HG03025 (cell line): ENCODE measurements around the gene FBXL13.
"Not testable (repeated sequence)": the region's sequence is repeated elsewhere in the genome, so short reads cannot be mapped to it uniquely, and the experiment has no call there.

Source experiments
- ATAC-seq: cut with Tn5 transposase; IDR thresholded peaks from one replicate; pipeline ENCODE4 v1.9.1; 2021; ENCODE audit warnings: mild to moderate bottlenecking, moderate library complexity; ENCODE audit not compliant: unreplicated experiment, low FRiP score

Gene FBXL13

GRCh38 chr7:102874166-102874829 lies 200.3 kb downstream of the FBXL13 start:
- ATAC-seq = peak; percentile 92

DNA sequence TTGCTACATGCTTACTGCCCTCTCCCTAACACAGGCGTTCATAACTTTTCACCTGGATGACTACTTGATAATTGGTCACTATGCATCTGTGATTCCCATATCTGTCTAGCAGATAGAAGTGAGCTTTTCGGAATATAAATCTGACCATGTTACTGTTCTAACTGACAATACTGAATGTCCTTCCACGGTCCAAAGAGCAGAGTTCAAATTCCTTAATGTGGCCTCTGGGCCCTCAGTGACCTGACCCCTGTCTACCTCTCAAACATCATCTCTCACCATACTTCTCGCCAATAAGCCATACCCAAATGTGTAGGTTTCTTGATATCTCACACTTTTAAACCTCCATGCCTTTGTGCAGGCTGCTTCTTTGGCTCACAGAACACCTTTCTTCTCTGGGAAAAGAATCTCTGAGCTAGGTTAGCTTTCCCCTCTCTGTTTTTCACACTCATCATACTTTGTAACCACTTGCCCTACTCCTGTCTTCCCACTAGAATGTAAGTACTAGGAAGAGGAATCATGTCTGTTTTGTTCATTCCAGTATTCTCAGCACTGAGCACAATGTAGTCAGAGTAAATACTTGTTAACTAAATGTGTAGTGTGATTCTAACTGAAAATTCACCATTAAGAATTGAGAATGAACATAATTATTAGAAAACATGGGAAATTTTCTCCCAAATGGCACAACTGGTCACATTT lies 201.0 kb downstream of the FBXL13 start:
- peak; percentile 19 for ATAC-seq

GRCh38 chr7:102872460-102872859 lies 202.1 kb downstream of the FBXL13 start:
- no peak for ATAC-seq

DNA sequence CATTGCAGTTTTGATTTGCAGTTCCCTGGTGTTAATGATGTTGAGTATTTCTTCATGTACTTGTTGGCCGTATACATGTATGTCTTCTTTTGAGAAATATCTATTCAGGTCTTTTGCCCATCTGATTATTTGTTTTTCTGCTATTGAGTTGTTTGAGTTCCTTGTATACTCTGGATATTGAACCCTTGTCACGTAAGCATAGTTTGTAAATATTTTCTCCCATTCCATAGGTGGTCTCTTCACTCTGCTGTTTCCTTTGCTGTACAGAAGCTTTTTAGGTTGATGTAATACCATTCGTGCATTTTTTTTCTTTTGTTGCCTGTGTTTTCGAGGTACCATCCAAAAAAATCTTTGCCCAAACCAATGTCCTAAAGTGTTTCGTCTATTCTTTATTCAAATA lies 205.4 kb downstream of the FBXL13 start:
- no peak for ATAC-seq

- no peak for ATAC-seq
Observed at GRCh38 chr7:102866535-102867215, 207.9 kb downstream of the FBXL13 start.

DNA sequence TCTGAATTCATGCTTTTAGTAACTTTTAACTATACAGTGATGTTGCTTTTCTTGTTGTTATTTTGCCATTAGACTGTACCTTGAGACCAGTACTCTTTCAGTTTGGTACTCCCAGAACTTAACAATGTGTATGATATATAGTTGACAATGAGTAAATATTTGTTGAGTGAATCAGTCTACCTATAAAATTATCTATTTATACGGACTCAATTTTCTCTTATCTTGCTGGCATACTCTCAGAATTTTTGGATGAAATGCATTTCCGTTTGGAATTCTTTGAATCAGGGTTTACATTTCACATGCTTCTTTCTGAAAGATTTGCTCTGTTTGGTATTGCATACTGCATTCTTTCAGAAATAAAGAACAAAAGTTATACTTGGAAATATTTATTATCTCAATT lies 209.6 kb downstream of the FBXL13 start:
- ATAC-seq = no peak

- ATAC-seq = no peak
Observed at GRCh38 chr7:102860351-102860811, 214.2 kb downstream of the FBXL13 start.

GRCh38 chr7:102859799-102860125 lies 214.8 kb downstream of the FBXL13 start:
- ATAC-seq = no peak

DNA sequence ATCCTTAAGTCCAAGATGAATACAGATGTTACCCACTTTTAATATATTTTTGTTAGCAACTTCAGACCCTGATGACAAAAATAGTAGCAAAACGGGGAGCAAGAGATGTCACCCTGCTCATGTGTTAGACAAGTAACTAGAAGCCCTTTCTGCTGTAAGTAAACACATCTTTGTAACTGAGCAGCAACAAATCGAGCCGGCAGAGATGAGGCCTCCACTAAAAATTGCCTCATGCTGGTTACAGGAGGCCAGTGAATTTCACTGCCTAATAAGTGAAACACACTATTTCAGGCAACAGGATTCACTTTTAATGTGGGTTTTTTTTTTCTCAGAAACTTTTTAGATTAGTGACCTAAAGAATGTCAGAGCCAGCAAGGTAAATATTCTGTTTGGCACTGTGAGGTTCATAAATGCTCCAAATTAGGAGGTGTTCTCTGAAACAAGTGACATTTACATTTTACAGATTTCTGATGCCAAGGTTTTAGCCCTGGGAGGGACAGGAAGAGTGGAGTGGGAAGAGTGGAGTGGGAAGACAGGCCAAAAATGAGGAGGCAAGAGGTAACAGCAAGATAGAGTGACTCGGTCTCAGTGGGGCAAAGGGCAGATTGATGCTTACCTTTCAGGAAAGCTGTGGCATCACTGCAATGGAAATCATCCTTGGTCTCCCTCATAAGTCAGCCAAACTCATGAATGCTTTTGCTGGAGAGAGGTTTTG lies 215.4 kb downstream of the FBXL13 start:
- no peak for ATAC-seq

- no peak for ATAC-seq
Observed at GRCh38 chr7:102856036-102856435, 218.6 kb downstream of the FBXL13 start.

GRCh38 chr7:102849538-102849937 lies 225.1 kb downstream of the FBXL13 start:
- no peak for ATAC-seq

- no peak for ATAC-seq
Observed at GRCh38 chr7:102849079-102849478, 225.5 kb downstream of the FBXL13 start.

DNA sequence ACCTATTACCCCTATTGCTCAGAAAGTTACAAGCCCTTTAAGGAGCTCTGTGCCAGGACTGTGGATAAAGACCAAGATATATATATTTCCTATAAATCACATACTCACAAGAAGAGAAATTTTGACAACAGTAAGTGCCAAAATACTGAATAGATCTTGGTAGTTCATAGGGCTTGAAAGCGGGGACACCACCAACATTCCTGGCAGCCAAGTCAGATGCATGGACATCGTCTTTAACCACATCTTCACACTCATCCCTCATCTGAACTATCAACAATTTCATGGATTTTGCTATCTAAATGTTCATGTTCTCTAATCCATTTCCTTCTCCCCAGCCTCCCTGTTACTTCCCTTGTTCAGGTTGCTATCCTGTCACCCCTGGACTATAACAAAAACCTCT lies 229.2 kb downstream of the FBXL13 start:
- no peak for ATAC-seq

GRCh38 chr7:102843850-102844249 lies 230.7 kb downstream of the FBXL13 start:
- peak; percentile 65 for ATAC-seq

DNA sequence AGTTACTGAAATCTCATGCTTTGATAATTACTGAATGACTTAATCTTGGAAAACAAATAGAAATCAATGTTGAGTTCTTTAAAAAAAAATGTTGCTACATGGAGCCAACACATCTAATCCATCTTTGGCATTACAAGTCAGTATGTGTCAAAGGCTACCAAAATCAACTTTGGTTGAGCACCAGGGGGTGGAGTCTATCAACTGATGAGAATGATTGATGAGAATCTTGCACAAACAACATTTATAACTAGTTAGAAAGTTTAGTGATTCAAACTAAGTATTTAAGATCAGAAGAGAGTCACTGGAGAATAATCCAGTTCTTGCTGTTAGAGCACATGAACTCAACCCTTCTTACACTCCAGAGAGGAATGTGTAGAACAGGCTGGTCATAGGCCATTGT lies 232.3 kb downstream of the FBXL13 start:
- no peak for ATAC-seq

DNA sequence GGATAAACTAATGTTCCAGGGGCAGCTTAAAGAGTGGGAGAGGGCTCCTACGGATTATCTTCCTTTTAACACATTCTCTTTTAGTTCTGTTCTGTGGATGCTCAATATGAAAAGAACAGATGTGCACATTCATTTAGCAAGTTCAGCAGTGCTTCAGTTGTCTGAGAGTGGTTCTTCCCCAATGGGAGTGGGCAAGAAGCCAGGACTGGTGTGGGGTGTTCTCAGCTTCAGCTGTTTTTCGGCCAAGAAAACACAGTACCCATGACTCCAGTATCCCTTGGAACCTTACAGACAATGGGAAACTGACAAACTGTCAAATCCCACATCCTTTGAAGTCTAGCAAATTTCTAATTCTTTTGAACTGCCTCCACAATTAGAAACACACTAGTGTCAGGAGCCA lies 233.3 kb downstream of the FBXL13 start:
- no peak for ATAC-seq

DNA sequence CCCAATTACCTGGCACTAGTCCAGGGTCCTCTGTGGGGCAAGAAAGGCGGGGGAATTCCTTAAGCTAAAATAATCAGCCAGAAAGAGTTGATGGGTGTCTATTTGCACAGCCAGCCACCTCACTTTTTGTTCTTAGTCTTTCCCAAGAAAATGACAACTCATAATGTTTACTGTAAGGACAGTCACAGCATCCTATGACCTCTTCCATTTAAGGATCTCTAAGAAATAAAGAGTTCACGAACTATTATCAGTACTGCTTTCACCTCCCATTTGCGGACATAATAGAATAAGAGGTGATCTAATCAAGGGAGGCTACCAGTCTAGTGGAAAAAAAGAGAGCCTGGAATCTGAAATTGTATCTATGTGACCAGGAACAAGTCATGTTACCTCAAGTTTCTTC lies 234.2 kb downstream of the FBXL13 start:
- no peak for ATAC-seq

DNA sequence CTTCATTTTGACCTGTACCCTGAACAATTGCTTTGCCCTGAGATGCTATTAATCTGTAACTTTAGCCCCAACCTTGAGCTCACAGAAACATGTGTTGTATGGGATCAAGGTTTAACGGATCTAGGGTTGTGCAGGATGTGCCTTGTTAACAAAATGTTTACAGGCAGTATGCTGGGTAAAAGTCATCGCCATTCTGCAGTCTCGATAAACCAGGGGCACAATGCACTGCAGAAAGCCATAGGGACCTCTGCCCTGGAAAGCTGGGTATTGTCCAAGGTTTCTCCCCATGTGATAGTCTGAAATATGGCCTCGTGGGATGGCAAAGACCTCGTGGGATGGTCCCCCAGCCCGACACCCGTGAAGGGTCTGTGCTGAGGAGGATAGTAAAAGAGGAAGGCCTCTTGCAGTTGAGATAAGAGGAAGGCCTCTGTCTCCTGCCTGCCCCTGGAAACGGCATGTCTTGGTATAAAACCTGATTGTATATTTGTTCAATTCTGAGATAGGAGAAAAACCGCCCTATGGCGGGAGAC lies 236.0 kb downstream of the FBXL13 start:
- not testable (repeated sequence) for ATAC-seq

- no peak for ATAC-seq
Observed at GRCh38 chr7:102837802-102838201, 236.8 kb downstream of the FBXL13 start.

DNA sequence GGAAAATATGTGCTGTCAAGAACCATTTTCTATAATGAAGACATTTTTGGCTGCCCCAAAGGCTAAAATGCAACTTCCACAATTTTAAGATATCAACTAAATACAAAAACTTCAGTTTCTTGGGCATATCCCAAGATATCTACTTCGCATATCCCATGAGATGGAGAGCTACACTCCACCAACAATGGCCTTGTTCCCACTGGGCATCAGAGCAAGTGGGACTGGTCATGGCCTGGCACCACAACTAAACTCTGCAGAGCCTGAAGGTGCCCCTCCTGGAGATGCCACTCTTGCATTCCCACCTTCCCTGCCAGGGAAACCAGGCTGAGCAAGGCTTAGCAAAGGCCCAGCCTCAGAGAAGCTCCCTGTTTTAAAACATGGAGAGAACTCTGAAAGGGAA lies 237.6 kb downstream of the FBXL13 start:
- no peak for ATAC-seq
